Brain pericyte (primary cell): Measurements from ENCODE around the gene SSC4D.

ENCODE experiments used
- DNase-seq: peaks from one replicate; pipeline ENCODE4 v3.0.0-alpha.2; 2012; ENCODE audit warnings: low read depth, low spot score

The SSC4D gene

DNA sequence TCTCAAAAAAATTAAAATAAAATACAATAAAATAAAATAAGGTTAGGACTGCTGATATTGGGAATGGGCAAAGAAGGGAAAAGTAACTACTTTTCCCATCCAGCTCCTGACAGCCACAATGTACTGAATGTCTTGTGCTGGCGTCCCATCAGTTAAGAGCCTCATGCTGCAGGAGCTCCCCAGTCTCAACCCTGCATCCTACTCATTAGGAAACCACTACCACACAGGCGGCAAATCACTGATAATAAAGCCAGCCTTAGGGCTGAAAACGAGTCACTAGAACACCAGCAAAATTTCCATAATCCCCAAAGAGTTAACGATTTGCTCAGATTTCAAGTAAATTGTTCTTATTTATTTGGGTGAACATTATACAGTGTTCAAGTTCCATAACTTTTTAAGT is 55.0 kb downstream of the SSC4D start:
- no peak for DNase-seq

DNA sequence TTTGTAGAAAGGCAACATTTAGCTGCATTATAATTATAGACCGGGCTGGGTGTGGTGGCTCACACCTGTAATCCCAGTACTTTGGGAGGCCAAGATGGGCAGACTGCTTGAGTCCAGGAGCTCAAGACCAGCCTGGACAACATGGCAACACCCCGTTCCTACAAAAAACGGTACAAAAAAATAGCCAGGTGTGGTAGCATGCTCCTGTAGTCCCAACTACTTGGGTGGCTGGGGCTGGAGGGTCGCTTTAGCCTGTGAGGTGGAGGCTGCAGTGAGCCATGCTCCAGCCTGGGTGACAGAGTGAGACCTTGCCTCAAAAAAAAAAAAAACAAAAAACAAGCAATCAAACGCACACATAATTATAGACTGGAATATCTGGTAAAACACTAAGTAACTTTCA is 55.8 kb downstream of the SSC4D start:
- DNase-seq = no peak

DNA sequence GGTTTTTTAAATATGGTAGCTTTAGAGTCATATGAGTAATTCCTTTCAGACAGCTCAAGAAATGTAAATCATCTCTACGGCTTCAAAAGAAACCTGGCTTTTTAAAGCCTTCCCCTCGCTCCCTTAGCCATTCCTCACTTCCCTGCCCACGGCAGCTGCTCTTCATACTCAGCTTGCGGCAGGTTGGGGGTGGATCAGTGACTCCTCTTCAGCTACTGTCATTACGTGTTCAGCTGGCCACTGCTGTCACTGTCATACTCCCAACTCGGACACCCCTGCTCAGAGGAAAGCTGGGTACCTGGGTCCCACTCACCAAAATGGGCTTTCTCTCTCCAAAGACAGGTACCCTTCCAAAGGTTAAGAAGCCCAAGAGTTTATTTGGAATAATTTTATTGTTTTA is 57.3 kb downstream of the SSC4D start:
- DNase-seq = no peak

DNA sequence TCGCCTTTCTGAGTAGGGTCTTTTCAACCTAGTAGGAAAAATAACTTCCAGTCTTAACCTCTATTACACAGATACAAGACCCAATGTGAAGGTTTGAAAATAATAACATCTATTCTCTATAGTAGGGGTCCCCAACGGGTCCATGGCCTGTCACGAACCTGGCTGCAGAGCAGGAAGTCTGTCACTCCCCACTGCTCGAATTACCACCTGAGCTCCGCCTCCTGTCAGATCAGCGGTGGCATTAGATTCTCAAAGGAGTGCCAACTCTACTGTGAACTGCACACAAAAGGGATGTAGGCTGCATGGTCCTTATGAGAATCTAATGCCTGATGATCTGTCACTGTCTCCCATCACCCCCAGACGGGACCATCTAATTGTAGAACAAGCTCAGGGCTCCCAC is 58.1 kb downstream of the SSC4D start:
- no peak for DNase-seq

DNA sequence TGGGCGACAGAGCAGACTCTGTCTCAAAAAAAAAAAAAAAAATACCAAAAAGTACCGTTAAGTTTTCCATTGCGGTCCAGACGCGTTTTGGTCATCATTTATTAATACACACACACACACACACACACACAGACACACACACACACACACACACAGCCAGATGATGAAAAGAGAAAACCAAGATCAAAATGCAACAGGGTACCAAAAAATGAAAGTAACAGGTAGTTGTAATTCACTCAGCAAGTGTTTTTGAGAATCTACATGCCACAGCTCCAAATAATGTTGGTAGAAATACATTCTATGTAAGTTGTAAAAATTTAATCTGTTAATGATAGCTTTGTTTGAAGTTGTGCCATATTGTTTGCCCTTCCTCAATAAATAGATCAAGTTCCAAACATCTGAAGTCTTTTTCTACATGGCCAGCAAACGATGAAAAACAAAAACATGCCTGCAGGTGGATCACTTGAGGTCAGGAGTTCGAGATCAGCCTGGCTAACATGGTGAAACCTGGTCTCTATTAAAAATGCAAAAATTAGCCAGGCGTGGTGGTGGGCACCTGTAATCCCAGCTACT is 60.1 kb downstream of the SSC4D start:
- DNase-seq = no peak

DNA sequence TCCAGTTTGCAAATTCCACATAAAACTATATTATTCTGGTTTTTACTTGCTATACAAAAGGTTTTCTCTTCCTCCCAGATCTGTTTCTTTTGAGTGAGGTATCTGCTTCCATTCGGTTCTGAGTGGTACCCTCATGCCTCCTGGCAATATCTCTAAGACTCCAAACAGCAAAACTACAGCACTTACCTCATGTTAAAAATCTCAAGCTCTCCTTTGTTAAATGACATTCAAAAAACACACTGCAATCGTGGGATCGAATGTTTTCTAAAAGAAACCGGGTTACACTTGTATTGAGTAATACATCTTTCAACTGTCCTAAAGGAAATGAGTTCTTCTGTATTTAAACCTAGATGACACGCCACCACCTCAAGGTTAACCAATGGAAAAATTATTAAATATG is 61.8 kb downstream of the SSC4D start:
- DNase-seq = no peak

DNA sequence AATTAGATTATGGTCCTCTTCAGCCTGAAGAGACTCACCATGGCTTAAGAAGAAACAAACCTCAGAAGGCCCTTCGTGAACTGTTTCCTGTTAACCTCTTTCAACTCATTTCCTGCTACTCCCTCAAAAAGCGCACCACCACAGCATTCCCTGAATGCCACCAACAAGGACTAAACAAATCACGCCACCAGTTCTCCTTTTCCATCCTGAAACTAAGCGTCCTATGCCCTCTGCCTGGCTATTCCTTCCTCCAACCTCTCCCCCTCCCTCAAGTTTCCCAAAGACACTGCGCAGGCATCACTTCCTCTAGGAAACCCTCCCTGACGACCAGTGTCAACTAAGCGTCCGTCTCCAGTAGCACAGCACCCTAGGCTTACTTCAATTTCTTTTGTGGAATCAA is 62.7 kb downstream of the SSC4D start:
- no peak for DNase-seq

DNA sequence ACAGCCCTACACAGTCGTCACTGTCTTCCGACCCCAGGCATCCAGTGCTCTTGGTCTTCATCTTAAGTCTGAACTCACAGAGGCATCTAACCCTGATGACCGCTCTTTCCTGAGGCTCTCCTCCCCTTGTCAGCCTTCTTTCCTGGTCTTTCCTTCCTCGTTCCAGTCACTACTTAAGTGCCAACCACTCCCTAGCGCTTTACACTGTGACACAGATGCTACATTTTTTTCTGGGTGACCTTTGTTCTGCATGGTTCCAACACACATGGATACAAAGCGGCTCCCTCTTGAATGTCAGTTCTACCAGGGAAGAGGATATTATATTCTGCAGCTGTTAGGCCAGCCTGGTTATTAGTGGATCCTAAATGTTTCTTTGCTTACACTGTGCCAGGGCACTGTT is 63.4 kb downstream of the SSC4D start:
- DNase-seq = no peak

DNA sequence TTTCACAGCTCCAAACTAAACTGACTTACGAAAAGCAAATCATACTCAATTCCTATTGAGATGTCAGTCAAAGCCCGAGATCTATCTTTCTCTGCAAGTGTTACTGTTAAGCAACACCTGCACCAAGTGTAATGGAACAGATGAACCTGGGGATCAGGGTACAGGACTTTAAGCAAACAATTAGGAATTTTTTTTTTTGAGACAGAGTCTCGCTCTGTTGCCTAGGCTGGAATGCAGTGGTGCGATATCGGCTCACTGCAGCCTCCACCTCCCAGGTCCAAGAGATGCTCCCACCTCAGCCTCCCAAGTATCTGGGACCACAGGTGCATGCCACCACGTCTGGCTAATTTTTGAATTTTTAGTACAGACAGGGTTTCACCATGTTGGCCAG is 65.6 kb downstream of the SSC4D start:
- no peak for DNase-seq

DNA sequence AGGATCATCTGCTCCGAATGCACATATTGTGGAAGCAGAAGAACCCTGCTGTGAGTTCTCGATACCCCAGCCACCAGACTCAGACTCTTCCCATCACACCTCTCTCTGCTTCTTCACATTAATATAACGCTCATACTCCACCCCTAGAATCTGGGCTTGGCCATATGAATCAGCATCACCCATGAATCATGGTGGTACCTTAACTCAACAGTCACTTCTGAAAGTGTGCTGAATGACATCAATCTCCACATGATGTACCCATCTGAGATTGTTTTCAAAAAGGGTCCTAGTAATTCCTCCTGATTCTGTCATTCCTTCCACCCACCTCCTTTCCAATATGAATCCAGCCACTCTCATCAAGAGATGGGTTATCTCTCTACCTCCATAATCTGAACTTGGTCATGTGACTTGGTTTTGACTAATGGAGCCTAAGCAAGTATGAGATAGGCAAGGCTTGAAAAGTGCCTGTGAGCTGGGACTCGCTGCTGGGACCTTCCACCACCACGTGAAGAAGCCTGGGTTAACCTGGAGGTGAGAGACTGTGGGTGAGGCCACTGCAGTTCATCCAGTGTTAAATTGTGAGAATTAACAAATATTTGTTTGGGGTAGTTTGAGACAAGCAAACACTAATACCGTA is 66.1 kb downstream of the SSC4D start:
- no peak for DNase-seq

DNA sequence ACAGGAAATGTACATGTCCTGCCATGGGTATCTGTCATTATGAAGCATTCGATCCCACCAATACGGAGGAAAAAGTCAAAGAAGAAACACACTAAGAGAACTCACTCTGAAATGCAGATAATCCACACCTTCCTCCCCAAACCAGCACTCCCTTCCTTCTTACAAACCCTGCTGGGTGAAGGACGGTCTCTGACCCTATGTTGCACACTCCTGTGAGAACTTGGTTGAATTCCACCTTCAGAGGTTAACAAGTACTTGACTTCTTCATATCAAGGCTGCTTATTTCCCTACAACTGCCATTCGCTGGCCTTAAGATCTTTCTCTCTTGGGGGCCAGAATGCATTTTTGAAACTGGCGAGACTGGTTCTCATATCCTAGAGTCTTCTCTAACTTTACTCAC is 67.3 kb downstream of the SSC4D start:
- DNase-seq = no peak

DNA sequence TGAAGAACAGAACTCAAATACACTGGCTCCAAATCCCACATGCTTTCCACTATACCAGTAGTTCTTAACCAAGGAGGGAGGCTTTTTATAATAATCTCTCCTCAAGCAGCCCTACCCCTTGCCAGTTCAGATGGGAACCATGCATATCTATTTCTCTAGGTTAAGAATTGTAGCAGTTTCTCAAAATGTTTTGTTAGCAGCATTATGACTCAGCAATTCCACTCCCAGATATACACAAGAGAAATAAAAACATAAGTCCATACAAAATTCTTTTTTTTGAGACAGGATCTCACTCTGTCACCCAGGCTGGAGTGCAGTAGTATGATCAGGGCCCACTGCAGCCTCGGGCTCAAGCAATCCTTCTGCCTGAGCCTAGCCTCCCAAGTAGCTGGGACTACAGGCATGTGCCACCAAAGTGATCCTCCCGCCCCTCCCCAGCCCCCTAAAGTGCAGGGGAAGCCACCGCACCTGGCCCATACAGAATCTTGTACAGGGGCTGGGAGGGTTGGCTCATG is 68.8 kb downstream of the SSC4D start:
- DNase-seq = peak; percentile 72
